AG04449 (cell line): ENCODE measurements around the gene MVP.
"Not testable (repeated sequence)": the region's sequence is repeated elsewhere in the genome, so short reads cannot be mapped to it uniquely, and the experiment has no call there.

ENCODE experiments used
- CTCF ChIA-PET: fragments of 350-600 bp; formaldehyde crosslinking; extraction: SDS; loops from one replicate; lab custom pipeline; 2021; ENCODE audit warnings: antibody characterized with exemption; lab: Yijun Ruan, JAX
- POLR2A ChIA-PET: fragments of 400-600, 350-600 bp; formaldehyde crosslinking; extraction: SDS; loops from one replicate; lab custom pipeline; 2020; ENCODE audit warnings: antibody characterized with exemption, inconsistent platforms; lab: Yijun Ruan, JAX
- DNase-seq: peaks from one replicate; pipeline ENCODE4 v3.0.0-alpha.2; 2010; ENCODE audit warnings: low read depth, low spot score
- H3K4me3 ChIP-seq: 2 replicates; pipeline ENCODE4 v1.5.1; 2011; ENCODE audit warnings: low read depth, mild to moderate bottlenecking, control low read depth, low read length
- CTCF ChIP-seq: IDR thresholded peaks from one replicate; pipeline ENCODE4 v1.5.1; 2011; ENCODE audit warnings: mild to moderate bottlenecking, moderate library complexity, low read length, control low read depth, inconsistent platforms; ENCODE audit not compliant: insufficient read depth; ENCODE audit errors: missing control alignments

The MVP gene

GRCh38 chr16:29820271-29820701 lies at the start of gene MVP:
Gene MVP, plus strand, starts transcription at chr16:29820462. Its CDS starts 10,088 bp downstream, at chr16:29830550.
- peak within 1 kb of the TSS; percentile 92 for H3K4me3 ChIP-seq
- ChIA-PET POLR2A (interaction anchor here (1.3 to 4.4 kb wide), 2 partner anchors 13 to 28 kb away, joined by 4 to 19 read pairs; partner anchors contain the start of gene MAZ), CTCF (interaction anchor here (0.9 to 10.3 kb wide), 5 partner anchors 12 to 212 kb away, joined by 3 to 99 read pairs (median 4); partner anchors contain the start of gene TAOK2)
- no peak for DNase-seq
- no peak for TF ChIP-seq CTCF

GRCh38 chr16:29772330-29772729 lies 47.9 kb upstream of the MVP start:
- H3K4me3 ChIP-seq, POLR2A ChIA-PET, DNase-seq: not testable (repeated sequence)
- CTCF ChIA-PET, result interaction anchor here (0.6 to 3.4 kb wide), 4 partner anchors 13 to 68 kb away, joined by 3 to 22 read pairs (median 8); partner anchors contain the start of gene KIF22

- POLR2A ChIA-PET, result no interaction called here
- CTCF ChIA-PET, result interaction anchor here (3.1 to 3.4 kb wide), 2 partner anchors 10 to 15 kb away, joined by 14 to 22 read pairs; partner anchors contain the start of gene KIF22
- no peak for TF ChIP-seq CTCF
- H3K4me3 ChIP-seq, result no peak overlapping the region
- DNase-seq, result no peak
These were observed 45.5 kb upstream of the MVP start for GRCh38 chr16:29774730-29775129.

GRCh38 chr16:29775742-29776408 lies 44.4 kb upstream of the MVP start:
- POLR2A ChIA-PET, result no interaction called here
- CTCF ChIA-PET, result interaction anchor here (1.0 to 4.8 kb wide), 2 partner anchors 9 to 14 kb away, joined by 4 to 23 read pairs; partner anchors contain the start of gene KIF22
- no peak for DNase-seq
- H3K4me3 ChIP-seq, result no peak overlapping the region
- TF ChIP-seq CTCF, result no peak

- POLR2A ChIA-PET, result no interaction called here
- H3K4me3 ChIP-seq, result no peak within 1 kb of the TSS
- TF ChIP-seq CTCF, result no peak
- no peak for DNase-seq
- CTCF ChIA-PET, result interaction anchor here (1.3 to 4.8 kb wide), 2 partner anchors 12 to 17 kb away, joined by 3 to 23 read pairs; partner anchors contain the start of gene KIF22
These were observed 42.5 kb upstream of the MVP start, which contains the start of gene ZG16 for GRCh38 chr16:29777576-29778350. Gene ZG16, plus strand, starts transcription at chr16:29778256. Its CDS starts 1,011 bp downstream, at chr16:29779267.

GRCh38 chr16:29779474-29779873 lies 40.8 kb upstream of the MVP start:
- ChIA-PET POLR2A (no interaction called here), CTCF (interaction anchor here (1.3 to 4.8 kb wide), 2 partner anchors 10 to 15 kb away, joined by 3 to 23 read pairs; partner anchors contain the start of gene KIF22)
- H3K4me3 ChIP-seq, result no peak overlapping the region
- TF ChIP-seq CTCF, result no peak
- no peak for DNase-seq

- POLR2A ChIA-PET, result not testable (repeated sequence)
These were observed 36.9 kb upstream of the MVP start for GRCh38 chr16:29783094-29783953.

More at GRCh38 chr16:29783094-29783953, 36.9 kb upstream of the MVP start:
- not testable (repeated sequence) for H3K4me3 ChIP-seq, DNase-seq
- CTCF ChIA-PET, result interaction anchor here (1.1 to 3.9 kb wide), 5 partner anchors 13 to 65 kb away, joined by 3 to 28 read pairs (median 5); no protein-coding TSS in a partner anchor
